ENCODE measurements around the gene EZR. TPM values are rescaled to one million over a fixed set of nuclear protein-coding genes. Genes with fewer than 3 reads are reported as not detected.

EZR gene
- total and polyA plus RNA-seq, 9 of the 15 experiments (the other 6 are each of a cell fraction or from before 2014, with no cell fraction given), result 36.5 to 162 (median 104) TPM

GRCh38 chr6:158853072-158853879 lies 34.1 kb upstream of the EZR start (continued):
- TF ChIP-seq, protein P1, sequence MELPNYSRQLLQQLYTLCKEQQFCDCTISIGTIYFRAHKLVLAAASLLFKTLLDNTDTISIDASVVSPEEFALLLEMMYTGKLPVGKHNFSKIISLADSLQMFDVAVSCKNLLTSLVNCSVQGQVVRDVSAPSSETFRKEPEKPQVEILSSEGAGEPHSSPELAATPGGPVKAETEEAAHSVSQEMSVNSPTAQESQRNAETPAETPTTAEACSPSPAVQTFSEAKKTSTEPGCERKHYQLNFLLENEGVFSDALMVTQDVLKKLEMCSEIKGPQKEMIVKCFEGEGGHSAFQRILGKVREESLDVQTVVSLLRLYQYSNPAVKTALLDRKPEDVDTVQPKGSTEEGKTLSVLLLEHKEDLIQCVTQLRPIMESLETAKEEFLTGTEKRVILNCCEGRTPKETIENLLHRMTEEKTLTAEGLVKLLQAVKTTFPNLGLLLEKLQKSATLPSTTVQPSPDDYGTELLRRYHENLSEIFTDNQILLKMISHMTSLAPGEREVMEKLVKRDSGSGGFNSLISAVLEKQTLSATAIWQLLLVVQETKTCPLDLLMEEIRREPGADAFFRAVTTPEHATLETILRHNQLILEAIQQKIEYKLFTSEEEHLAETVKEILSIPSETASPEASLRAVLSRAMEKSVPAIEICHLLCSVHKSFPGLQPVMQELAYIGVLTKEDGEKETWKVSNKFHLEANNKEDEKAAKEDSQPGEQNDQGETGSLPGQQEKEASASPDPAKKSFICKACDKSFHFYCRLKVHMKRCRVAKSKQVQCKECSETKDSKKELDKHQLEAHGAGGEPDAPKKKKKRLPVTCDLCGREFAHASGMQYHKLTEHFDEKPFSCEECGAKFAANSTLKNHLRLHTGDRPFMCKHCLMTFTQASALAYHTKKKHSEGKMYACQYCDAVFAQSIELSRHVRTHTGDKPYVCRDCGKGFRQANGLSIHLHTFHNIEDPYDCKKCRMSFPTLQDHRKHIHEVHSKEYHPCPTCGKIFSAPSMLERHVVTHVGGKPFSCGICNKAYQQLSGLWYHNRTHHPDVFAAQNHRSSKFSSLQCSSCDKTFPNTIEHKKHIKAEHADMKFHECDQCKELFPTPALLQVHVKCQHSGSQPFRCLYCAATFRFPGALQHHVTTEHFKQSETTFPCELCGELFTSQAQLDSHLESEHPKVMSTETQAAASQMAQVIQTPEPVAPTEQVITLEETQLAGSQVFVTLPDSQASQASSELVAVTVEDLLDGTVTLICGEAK (IDR thresholded peaks at IDR 0.05), result peak; percentile 80
- TF ChIP-seq, protein P1 (CRISPR knock-in tag; IDR thresholded peaks at IDR 0.05), result no peak
- TF ChIP-seq SMAD4 (CRISPR knock-in tag; conservative IDR thresholded peaks at IDR 0.05) (peak; percentile 84; the same call in 1 of the 2 replicates), MBD2 (IDR thresholded peaks at IDR 0.05; ENCODE audit: borderline replicate concordance, low read depth) (peak; percentile 94), CBX3 (IDR thresholded peaks at IDR 0.05; ENCODE audit: borderline replicate concordance in 1 of 2, low read length in 2 of 2) (peak in 1 of 2 experiments; percentile 98; a peak in 2 of 3 replicates), LEF1 (IDR thresholded peaks at IDR 0.05) (peak; percentile 99), CBX8 (IDR thresholded peaks at IDR 0.05; ENCODE audit: borderline replicate concordance, extremely low read depth, low read depth, low read length, poor library complexity, severe bottlenecking) (no peak), PHF8 (IDR thresholded peaks at IDR 0.05; ENCODE audit: borderline replicate concordance, low read length) (peak; percentile 31; the same call in 1 of the 2 replicates), DACH1 (IDR thresholded peaks at IDR 0.05; ENCODE audit: partially characterized antibody) (peak; percentile 47), WHSC1 (IDR thresholded peaks at IDR 0.05; ENCODE audit: low read length) (no peak), ZNF253 (CRISPR knock-in tag; conservative IDR thresholded peaks at IDR 0.05) (no peak), CHD2 (IDR thresholded peaks at IDR 0.05; ENCODE audit: low read depth, low read length) (peak; percentile 39; the same call in 1 of the 2 replicates), ZNF224 (CRISPR knock-in tag; IDR thresholded peaks at IDR 0.05) (no peak)
- TF ChIP-seq, protein P2, sequence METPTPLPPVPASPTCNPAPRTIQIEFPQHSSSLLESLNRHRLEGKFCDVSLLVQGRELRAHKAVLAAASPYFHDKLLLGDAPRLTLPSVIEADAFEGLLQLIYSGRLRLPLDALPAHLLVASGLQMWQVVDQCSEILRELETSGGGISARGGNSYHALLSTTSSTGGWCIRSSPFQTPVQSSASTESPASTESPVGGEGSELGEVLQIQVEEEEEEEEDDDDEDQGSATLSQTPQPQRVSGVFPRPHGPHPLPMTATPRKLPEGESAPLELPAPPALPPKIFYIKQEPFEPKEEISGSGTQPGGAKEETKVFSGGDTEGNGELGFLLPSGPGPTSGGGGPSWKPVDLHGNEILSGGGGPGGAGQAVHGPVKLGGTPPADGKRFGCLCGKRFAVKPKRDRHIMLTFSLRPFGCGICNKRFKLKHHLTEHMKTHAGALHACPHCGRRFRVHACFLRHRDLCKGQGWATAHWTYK (CRISPR knock-in tag; IDR thresholded peaks at IDR 0.05), result peak; percentile 45; the same call in 1 of the 2 replicates
- TF ChIP-seq, protein P3, sequence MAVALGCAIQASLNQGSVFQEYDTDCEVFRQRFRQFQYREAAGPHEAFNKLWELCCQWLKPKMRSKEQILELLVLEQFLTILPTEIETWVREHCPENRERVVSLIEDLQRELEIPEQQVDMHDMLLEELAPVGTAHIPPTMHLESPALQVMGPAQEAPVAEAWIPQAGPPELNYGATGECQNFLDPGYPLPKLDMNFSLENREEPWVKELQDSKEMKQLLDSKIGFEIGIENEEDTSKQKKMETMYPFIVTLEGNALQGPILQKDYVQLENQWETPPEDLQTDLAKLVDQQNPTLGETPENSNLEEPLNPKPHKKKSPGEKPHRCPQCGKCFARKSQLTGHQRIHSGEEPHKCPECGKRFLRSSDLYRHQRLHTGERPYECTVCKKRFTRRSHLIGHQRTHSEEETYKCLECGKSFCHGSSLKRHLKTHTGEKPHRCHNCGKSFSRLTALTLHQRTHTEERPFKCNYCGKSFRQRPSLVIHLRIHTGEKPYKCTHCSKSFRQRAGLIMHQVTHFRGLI (CRISPR knock-in tag; IDR thresholded peaks at IDR 0.05), result no peak
